ENCODE results near the gene RPS18. TPM values are rescaled to one million over a fixed set of nuclear protein-coding genes. Genes with fewer than 3 reads are reported as not detected.
"Not testable (repeated sequence)": the region's sequence is repeated elsewhere in the genome, so short reads cannot be mapped to it uniquely, and the experiment has no call there.

Gene RPS18
- total RNA-seq, 6 donors from 2014 or later: 535 to 2,038 (median 1,627) TPM

GRCh38 chr6:33278810-33279209 is 6.9 kb downstream of the RPS18 start:
- WGBS, 2 donors: 91 to 94% methylated on average over 3 of the region's 3 CpGs
- H3K4me3 ChIP-seq: no peak overlapping the region
- H3K36me3 ChIP-seq: peaks cover 0 to 79% (median 47%) of the 10 kb centered on the region in 4 donors

GRCh38 chr6:33279257-33279695 is 7.4 kb downstream of the RPS18 start:
- DNase-seq (peak in 1 of 2 donors; percentile 64), ATAC-seq (ENCODE audit: low FRiP score in 2 of 2) (no peak)
- peaks cover 0 to 79% (median 45%) of the 10 kb centered on the region in 4 donors for H3K36me3 ChIP-seq
- no peaks in the 10 kb centered on the region for H3K27me3 ChIP-seq
- peaks cover 31 to 48% (median 40%) of the 10 kb centered on the region in 4 donors for H3K4me1 ChIP-seq
- peak overlapping the region in 2 of 4 donors; percentile 17 to 97 for H3K27ac ChIP-seq
- WGBS, 2 donors: 79 to 88% methylated on average over 3 to 13 of the region's 13 CpGs
- no peaks in the 10 kb centered on the region for H3K9me3 ChIP-seq
- no peak for TF ChIP-seq POLR2AphosphoS5 (IDR thresholded peaks at IDR 0.05)
- no peak for TF ChIP-seq POLR2A (IDR thresholded peaks at IDR 0.05)
- no peak for TF ChIP-seq EP300 (IDR thresholded peaks at IDR 0.05)
- no peak for TF ChIP-seq CTCF (IDR thresholded peaks at IDR 0.05)
- H3K4me3 ChIP-seq: no peak overlapping the region

More at GRCh38 chr6:33278810-33279209, 6.9 kb downstream of the RPS18 start:
- Histone ChIP-seq H3K27ac (peak overlapping the region in 2 of 4 donors; percentile 94 to 97), H3K27me3 (no peaks in the 10 kb centered on the region), H3K9me3 (no peaks in the 10 kb centered on the region), H3K4me1 (peaks cover 35 to 53% (median 44%) of the 10 kb centered on the region in 4 donors)
- ATAC-seq (ENCODE audit: low FRiP score in 2 of 2) (no peak), DNase-seq (no peak)
- TF ChIP-seq POLR2AphosphoS5 (IDR thresholded peaks at IDR 0.05): no peak
- no peak for TF ChIP-seq EP300 (IDR thresholded peaks at IDR 0.05)
- no peak for TF ChIP-seq POLR2A (IDR thresholded peaks at IDR 0.05)
- no peak for TF ChIP-seq CTCF (IDR thresholded peaks at IDR 0.05)

GRCh38 chr6:33279971-33280511 is 8.2 kb downstream of the RPS18 start:
- H3K4me3 ChIP-seq: no peak overlapping the region
- H3K27me3 ChIP-seq: no peaks in the 10 kb centered on the region
- H3K9me3 ChIP-seq: no peaks in the 10 kb centered on the region
- WGBS, 2 donors: 65 to 72% methylated on average over 4 to 5 of the region's 5 CpGs
- H3K27ac ChIP-seq: peak overlapping the region in 1 of 4 donors; percentile 6
- ATAC-seq (ENCODE audit: low FRiP score in 2 of 2) (no peak), DNase-seq (no peak)
- H3K4me1 ChIP-seq: peaks cover 23 to 41% (median 32%) of the 10 kb centered on the region in 4 donors
- TF ChIP-seq CTCF (IDR thresholded peaks at IDR 0.05): peak in 3 of 6 experiments; percentile 39 to 57 (median 39)
- TF ChIP-seq POLR2AphosphoS5 (IDR thresholded peaks at IDR 0.05): no peak
- peaks cover 0 to 79% (median 42%) of the 10 kb centered on the region in 4 donors for H3K36me3 ChIP-seq

GRCh38 chr6:33280539-33280938 is 8.7 kb downstream of the RPS18 start:
- no peak overlapping the region for H3K4me3 ChIP-seq
- TF ChIP-seq POLR2AphosphoS5 (IDR thresholded peaks at IDR 0.05) (no peak), CTCF (IDR thresholded peaks at IDR 0.05) (no peak), POLR2A (IDR thresholded peaks at IDR 0.05) (no peak), EP300 (IDR thresholded peaks at IDR 0.05) (no peak)
- peaks cover 18 to 36% (median 29%) of the 10 kb centered on the region in 4 donors for H3K4me1 ChIP-seq
- WGBS, 2 donors: 93 to 100% methylated on average over 2 to 6 of the region's 6 CpGs
- peak overlapping the region in 2 of 4 donors; percentile 6 to 34 for H3K27ac ChIP-seq
- ATAC-seq (ENCODE audit: low FRiP score in 2 of 2) (no peak), DNase-seq (no peak)
- H3K36me3 ChIP-seq: peaks cover 0 to 79% (median 41%) of the 10 kb centered on the region in 4 donors
- no peaks in the 10 kb centered on the region for H3K9me3 ChIP-seq
- H3K27me3 ChIP-seq: no peaks in the 10 kb centered on the region

- H3K4me1 ChIP-seq: peaks cover 12 to 18% (median 17%) of the 10 kb centered on the region in 4 donors
- not testable (repeated sequence) for H3K27ac ChIP-seq; H3K9me3 ChIP-seq; H3K27me3 ChIP-seq; DNase-seq; H3K4me3 ChIP-seq; ATAC-seq (ENCODE audit: low FRiP score in 2 of 2)
- H3K36me3 ChIP-seq: peaks cover 0 to 70% (median 36%) of the 10 kb centered on the region in 4 donors
- 86 to 94% methylated on average over 4 of the region's 4 CpGs for WGBS, 2 donors
These were observed 13.3 kb downstream of the RPS18 start for GRCh38 chr6:33285214-33285613.
